ENCODE data around the gene HOXA11. TPM values are rescaled to one million over a fixed set of nuclear protein-coding genes. Genes with fewer than 3 reads are reported as not detected.
A peak's percentile ranks its signal among the peaks of the same experiment; 100 is the strongest.

Gene HOXA11
- total RNA-seq, 4 donors from 2014 or later: 0.34 to 1.2 (median 0.95) TPM; not detected in 1

DNA sequence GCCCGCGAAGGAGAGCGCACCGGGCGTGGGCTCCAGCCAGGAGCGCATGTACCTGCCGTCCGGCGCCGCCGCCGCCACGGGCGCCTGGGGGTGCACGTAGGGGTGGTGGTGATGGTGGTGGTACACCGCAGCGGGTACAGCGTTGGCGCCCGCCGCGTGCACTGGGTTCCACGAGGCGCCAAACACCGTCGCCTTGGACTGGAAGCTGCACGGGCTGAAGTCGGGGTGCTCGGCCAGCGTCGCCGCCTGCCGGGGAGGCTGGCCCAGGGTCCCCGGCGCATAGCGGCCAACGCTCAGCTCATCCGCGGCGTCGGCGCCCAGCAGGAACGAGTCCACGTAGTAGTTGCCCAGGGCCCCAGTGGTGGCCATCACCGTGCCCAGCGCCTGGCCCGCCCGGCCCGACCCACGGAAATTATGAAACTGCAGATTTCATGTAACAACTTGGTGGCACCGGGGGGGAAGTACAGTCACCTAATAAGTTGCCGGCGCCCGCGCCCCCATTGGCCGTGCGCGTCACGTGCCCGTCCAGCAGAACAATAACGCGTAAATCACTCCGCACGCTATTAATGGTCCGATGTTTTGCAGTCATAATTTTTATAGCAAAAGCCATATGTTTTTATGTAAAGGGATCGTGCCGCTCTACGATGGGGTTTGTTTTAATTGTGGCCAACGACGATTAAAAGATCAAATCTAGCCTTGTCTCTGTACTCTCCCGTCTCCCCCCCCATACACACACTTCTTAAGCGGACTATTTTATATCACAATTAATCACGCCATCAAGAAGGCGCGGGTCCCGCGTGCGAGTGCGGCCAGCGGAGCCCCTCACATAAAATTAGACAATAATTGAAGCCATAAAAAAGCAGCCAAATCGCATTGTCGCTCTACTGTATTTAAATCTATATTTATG lies 19.7 kb downstream of the HOXA11 start, which contains the start of gene HOXA9:
HOXA9 (minus strand) TSS at position 449 of the 907 bp plus-strand sequence; CDS start at position 369, 80 bp downstream.
- H3K9me3 ChIP-seq: no peaks in the 10 kb centered on the region
- H3K4me3 ChIP-seq: peak within 1 kb of the TSS; percentile 84
- DNase-seq (ENCODE audit: low spot score in 2 of 2): peak; percentile 94 to 97
- TF ChIP-seq POLR2A (IDR thresholded peaks at IDR 0.05) (peak in 1 of 2 donors; percentile 48), EP300 (IDR thresholded peaks at IDR 0.05) (no peak), POLR2AphosphoS5 (IDR thresholded peaks at IDR 0.05) (peak in 2 of 3 donors; percentile 28 to 67)
- peaks cover 20% of the 10 kb centered on the region for H3K27me3 ChIP-seq
- H3K27ac ChIP-seq: peak within 1 kb of the TSS; percentile 97
- WGBS: under 1% methylated on average over 43 of the region's 82 CpGs
- H3K4me1 ChIP-seq: peaks cover 80% of the 10 kb centered on the region
- H3K36me3 ChIP-seq: no peaks in the 10 kb centered on the region

DNA sequence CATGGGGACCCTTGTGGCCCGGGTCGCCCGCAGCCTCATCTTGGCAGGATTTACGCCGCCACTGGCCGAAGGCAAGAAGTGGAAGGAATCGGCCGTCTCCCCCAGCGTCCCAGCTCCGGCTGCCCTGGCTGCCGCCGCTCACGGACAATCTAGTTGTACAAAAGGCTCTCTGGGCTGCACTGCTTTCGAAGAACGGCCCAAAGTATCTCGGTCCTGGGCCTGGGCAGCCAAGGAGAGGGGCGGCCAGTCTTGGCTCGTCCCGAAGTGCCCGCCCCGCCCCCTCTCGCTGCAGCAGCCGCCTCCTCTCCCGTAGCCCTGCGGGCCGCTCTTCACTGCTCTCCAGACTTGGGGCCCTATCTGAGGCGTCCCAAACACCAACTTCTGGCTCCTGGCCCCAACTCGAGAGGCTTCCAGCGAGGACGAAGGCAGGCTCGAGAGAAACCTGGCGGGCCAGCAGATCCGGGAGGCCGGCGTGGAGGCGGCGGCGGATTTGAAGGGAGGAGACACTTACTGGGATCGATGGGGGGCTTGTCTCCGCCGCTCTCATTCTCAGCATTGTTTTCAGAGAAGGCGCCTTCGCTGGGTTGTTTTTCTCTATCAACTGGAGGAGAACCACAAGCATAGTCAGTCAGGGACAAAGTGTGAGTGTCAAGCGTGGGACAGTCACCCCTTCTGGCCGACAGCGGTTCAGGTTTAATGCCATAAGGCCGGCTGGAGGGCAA lies 20.5 kb downstream of the HOXA11 start:
- DNase-seq (ENCODE audit: low spot score in 2 of 2): peak in 1 of 2 donors; percentile 79

GRCh38 chr7:27164045-27164366 lies 21.0 kb downstream of the HOXA11 start:
- peaks cover 13% of the 10 kb centered on the region for H3K27me3 ChIP-seq
- no peak for DNase-seq (ENCODE audit: low spot score in 2 of 2)
- peak overlapping the region; percentile 84 for H3K4me3 ChIP-seq
- H3K9me3 ChIP-seq: no peaks in the 10 kb centered on the region
- 14% methylated on average over 12 of the region's 12 CpGs for WGBS
- H3K36me3 ChIP-seq: no peaks in the 10 kb centered on the region
- TF ChIP-seq CTCF (IDR thresholded peaks at IDR 0.05) (no peak), POLR2AphosphoS5 (IDR thresholded peaks at IDR 0.05) (no peak), POLR2A (IDR thresholded peaks at IDR 0.05) (no peak), EP300 (IDR thresholded peaks at IDR 0.05) (no peak)
- peak overlapping the region; percentile 97 for H3K27ac ChIP-seq
- H3K4me1 ChIP-seq: peaks cover 72% of the 10 kb centered on the region

More for the DNA sequence above, 20.5 kb downstream of the HOXA11 start:
- Histone ChIP-seq H3K4me3 (peak overlapping the region; percentile 84), H3K4me1 (peaks cover 77% of the 10 kb centered on the region), H3K27me3 (peaks cover 15% of the 10 kb centered on the region), H3K9me3 (no peaks in the 10 kb centered on the region), H3K27ac (peak overlapping the region; percentile 97), H3K36me3 (no peaks in the 10 kb centered on the region)
- WGBS: 1% methylated on average over 39 of the region's 47 CpGs
- no peak for TF ChIP-seq POLR2A (IDR thresholded peaks at IDR 0.05)
- TF ChIP-seq POLR2AphosphoS5 (IDR thresholded peaks at IDR 0.05): no peak
- no peak for TF ChIP-seq CTCF (IDR thresholded peaks at IDR 0.05)
- TF ChIP-seq EP300 (IDR thresholded peaks at IDR 0.05): no peak

DNA sequence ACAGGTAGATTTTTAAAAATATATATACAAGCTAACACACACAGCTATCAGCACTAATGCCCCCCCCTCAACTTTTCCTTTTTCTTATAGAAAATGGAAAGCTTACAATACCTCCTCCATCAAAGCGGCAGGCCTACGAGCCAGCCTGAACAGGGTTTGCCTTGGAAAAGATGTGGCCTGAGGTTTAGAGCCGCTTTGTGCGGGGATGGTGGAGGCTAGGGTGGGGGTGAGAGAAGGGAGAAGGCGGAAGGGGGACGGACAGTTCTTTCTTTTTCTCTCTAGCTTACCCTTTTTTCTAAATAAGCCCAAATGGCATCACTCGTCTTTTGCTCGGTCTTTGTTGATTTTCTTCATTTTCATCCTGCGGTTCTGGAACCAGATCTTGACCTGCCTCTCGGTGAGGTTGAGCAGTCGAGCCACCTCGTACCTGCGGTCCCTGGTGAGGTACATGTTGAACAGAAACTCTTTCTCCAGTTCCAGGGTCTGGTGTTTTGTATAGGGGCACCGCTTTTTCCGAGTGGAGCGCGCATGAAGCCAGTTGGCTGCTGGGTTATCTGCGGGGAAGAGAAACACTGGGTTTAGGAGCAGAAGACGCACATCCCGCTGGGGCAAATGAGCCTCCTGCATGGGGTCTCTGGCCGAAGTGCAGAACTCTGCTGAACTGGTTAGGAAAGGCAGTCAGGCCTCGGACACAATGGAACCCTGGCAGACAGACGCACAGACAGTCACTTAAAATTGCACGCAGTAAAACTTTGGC lies 21.6 kb downstream of the HOXA11 start:
- H3K4me3 ChIP-seq: peak overlapping the region; percentile 84
- H3K9me3 ChIP-seq: no peaks in the 10 kb centered on the region
- 25% methylated on average over 24 of the region's 24 CpGs for WGBS
- DNase-seq (ENCODE audit: low spot score in 2 of 2): peak in 1 of 2 donors; percentile 61
- peak overlapping the region; percentile 97 for H3K27ac ChIP-seq
- H3K36me3 ChIP-seq: no peaks in the 10 kb centered on the region
- H3K4me1 ChIP-seq: peaks cover 71% of the 10 kb centered on the region
- TF ChIP-seq CTCF (IDR thresholded peaks at IDR 0.05) (no peak), POLR2A (IDR thresholded peaks at IDR 0.05) (no peak), POLR2AphosphoS5 (IDR thresholded peaks at IDR 0.05) (no peak), EP300 (IDR thresholded peaks at IDR 0.05) (no peak)
- H3K27me3 ChIP-seq: peaks cover 12% of the 10 kb centered on the region

- H3K4me1 ChIP-seq: peaks cover 71% of the 10 kb centered on the region
- H3K27ac ChIP-seq: peak overlapping the region; percentile 97
- 40% methylated on average over 7 of the region's 7 CpGs for WGBS
- no peak for DNase-seq (ENCODE audit: low spot score in 2 of 2)
- H3K9me3 ChIP-seq: no peaks in the 10 kb centered on the region
- H3K36me3 ChIP-seq: no peaks in the 10 kb centered on the region
- H3K4me3 ChIP-seq: peak overlapping the region; percentile 84
- TF ChIP-seq POLR2A (IDR thresholded peaks at IDR 0.05) (no peak), POLR2AphosphoS5 (IDR thresholded peaks at IDR 0.05) (no peak), CTCF (IDR thresholded peaks at IDR 0.05) (no peak), EP300 (IDR thresholded peaks at IDR 0.05) (no peak)
- peaks cover 12% of the 10 kb centered on the region for H3K27me3 ChIP-seq
These were observed 22.3 kb downstream of the HOXA11 start for GRCh38 chr7:27162561-27163287.
